H9 (cell line): Measurements from ENCODE around the gene NBPF26. TPM values are rescaled to one million over a fixed set of nuclear protein-coding genes. Genes with fewer than 3 reads are reported as not detected.
"Not testable (repeated sequence)": the region's sequence is repeated elsewhere in the genome, so short reads cannot be mapped to it uniquely, and the experiment has no call there.

ENCODE experiments used
- DNase-seq: peaks from one replicate; pipeline ENCODE4 v3.0.0-alpha.2; 2017
- H2AFZ ChIP-seq: one replicate; pipeline ENCODE4 v1.6.1; 2013; ENCODE audit warnings: mild to moderate bottlenecking, low read length, control low read depth, moderate library complexity
- H2AK5ac ChIP-seq: 2 replicates; pipeline ENCODE4 v1.6.1; 2013; ENCODE audit warnings: low read length, control low read depth, mixed read lengths; ENCODE audit not compliant: insufficient read length
- H2BK120ac ChIP-seq: one replicate; pipeline ENCODE4 v1.6.1; 2013; ENCODE audit warnings: low read depth, mild to moderate bottlenecking, low read length, control low read depth, inconsistent platforms; ENCODE audit not compliant: poor library complexity, severe bottlenecking
- H2BK12ac ChIP-seq: 2 replicates; pipeline ENCODE4 v1.6.1; 2013; ENCODE audit warnings: low read length, control low read depth, mixed read lengths, low read depth; ENCODE audit not compliant: insufficient read length
- H2BK15ac ChIP-seq: 2 replicates; pipeline ENCODE4 v1.6.1; 2013; ENCODE audit warnings: low read depth, low read length, control low read depth
- H2BK20ac ChIP-seq: one replicate; pipeline ENCODE4 v1.6.1; 2013; ENCODE audit warnings: low read depth, mild to moderate bottlenecking, low read length, control low read depth, inconsistent platforms; ENCODE audit not compliant: poor library complexity, severe bottlenecking
- H2BK5ac ChIP-seq: 2 replicates; pipeline ENCODE4 v1.6.1; 2013; ENCODE audit warnings: low read length, control low read depth, mixed read lengths; ENCODE audit not compliant: insufficient read length
- H3K14ac ChIP-seq: 2 replicates; pipeline ENCODE4 v1.6.1; 2013; ENCODE audit warnings: low read length, control low read depth; ENCODE audit not compliant: insufficient read depth
- H3K18ac ChIP-seq: 2 replicates; pipeline ENCODE4 v1.6.1; 2013; ENCODE audit warnings: low read depth, mild to moderate bottlenecking, mixed read lengths, low read length, control low read depth; ENCODE audit not compliant: insufficient read length
- H3K23ac ChIP-seq: 2 replicates; pipeline ENCODE4 v1.6.1; 2013; ENCODE audit warnings: low read length, control low read depth, mixed read lengths, low read depth; ENCODE audit not compliant: insufficient read length
- H3K23me2 ChIP-seq: 2 replicates; pipeline ENCODE4 v1.6.1; 2013; ENCODE audit warnings: low read depth, mild to moderate bottlenecking, mixed read lengths, low read length, control low read depth; ENCODE audit not compliant: insufficient read length, poor library complexity, severe bottlenecking
- H3K27ac ChIP-seq: 2 replicates; pipeline ENCODE4 v1.5.1; 2013; ENCODE audit warnings: low read length, control low read depth, mixed read lengths, low read depth; ENCODE audit not compliant: insufficient read length
- H3K27me3 ChIP-seq: 2 replicates; pipeline ENCODE4 v1.6.1; 2013; ENCODE audit warnings: low read length, control low read depth, inconsistent platforms; ENCODE audit not compliant: insufficient read depth
- H3K4ac ChIP-seq: 2 replicates; pipeline ENCODE4 v1.6.1; 2013; ENCODE audit warnings: low read depth, mild to moderate bottlenecking, control low read depth, inconsistent platforms, low read length, moderate library complexity
- H3K4me1 ChIP-seq: 2 replicates; pipeline ENCODE4 v1.6.1; 2013; ENCODE audit warnings: low read length, control low read depth, inconsistent platforms; ENCODE audit not compliant: insufficient read depth
- H3K4me2 ChIP-seq: 2 replicates; pipeline ENCODE4 v1.6.1; 2013; ENCODE audit warnings: low read length, control low read depth, mixed read lengths; ENCODE audit not compliant: insufficient read length, insufficient read depth
- H3K56ac ChIP-seq: 2 replicates; pipeline ENCODE4 v1.6.1; 2013; ENCODE audit warnings: low read depth, mild to moderate bottlenecking, mixed read lengths, low read length, control low read depth; ENCODE audit not compliant: insufficient read length
- H3K79me1 ChIP-seq: 2 replicates; pipeline ENCODE4 v1.6.1; 2013; ENCODE audit warnings: low read depth, mild to moderate bottlenecking, moderate library complexity, low read length, control low read depth, inconsistent platforms; ENCODE audit not compliant: insufficient read depth, poor library complexity, severe bottlenecking
- H3K79me2 ChIP-seq: 2 replicates; pipeline ENCODE4 v1.6.1; 2013; ENCODE audit warnings: low read length, control low read depth, inconsistent platforms; ENCODE audit not compliant: insufficient read depth
- H3K9ac ChIP-seq: 2 replicates; pipeline ENCODE4 v1.6.1; 2013; ENCODE audit warnings: low read length, control low read depth, mixed read lengths; ENCODE audit not compliant: insufficient read length; ENCODE audit errors: extremely low read depth
- H3K9me3 ChIP-seq: one replicate; pipeline ENCODE4 v1.6.1; 2013; ENCODE audit warnings: low read depth, low read length, inconsistent platforms; ENCODE audit not compliant: control insufficient read depth
- H3T11ph ChIP-seq: one replicate; pipeline ENCODE4 v1.6.1; 2013; ENCODE audit warnings: mild to moderate bottlenecking, low read length, control low read depth, inconsistent platforms
- H4K20me1 ChIP-seq: one replicate; pipeline ENCODE4 v1.6.1; 2013; ENCODE audit not compliant: control insufficient read depth, insufficient read length, insufficient read depth
- H4K5ac ChIP-seq: 2 replicates; pipeline ENCODE4 v1.6.1; 2013; ENCODE audit warnings: low read depth, mild to moderate bottlenecking, mixed read lengths, low read length, control low read depth; ENCODE audit not compliant: insufficient read length
- H4K8ac ChIP-seq: replicated peaks from 2 replicates; pipeline ENCODE4 v1.6.1; 2013; ENCODE audit warnings: low read length, control low read depth, mixed read lengths, low read depth; ENCODE audit not compliant: insufficient read length
- H4K91ac ChIP-seq: 2 replicates; pipeline ENCODE4 v1.6.1; 2013; ENCODE audit warnings: low read depth, mild to moderate bottlenecking, moderate library complexity, mixed read lengths, low read length, control low read depth; ENCODE audit not compliant: insufficient read length
- H3K27ac Mint-ChIP-seq, 3 experiments: 2 replicates in 2 of 3; 3 replicates in 1 of 3; pipeline ENCODE4 v1.8.0; 2020 to 2021; ENCODE audit warnings: mixed read lengths in 3 of 3, mild to moderate bottlenecking in 1 of 3, moderate library complexity in 1 of 3
- H3K27me3 Mint-ChIP-seq: 2 replicates; pipeline ENCODE4 v1.8.0; 2021; ENCODE audit warnings: low read depth, mild to moderate bottlenecking, moderate library complexity, mixed read lengths
- H3K36me3 Mint-ChIP-seq, 3 experiments: 2 replicates in 2 of 3; 3 replicates in 1 of 3; pipeline ENCODE4 v1.8.0; 2020 to 2021; ENCODE audit warnings: low read depth in 3 of 3, mixed read lengths in 3 of 3; ENCODE audit not compliant: insufficient read depth in 1 of 3
- H3K4me1 Mint-ChIP-seq, 2 experiments: 2 replicates each; pipeline ENCODE4 v1.8.0; 2020; ENCODE audit warnings: mixed read lengths in 2 of 2
- H3K4me3 Mint-ChIP-seq, 2 experiments: 2 replicates in 1 of 2; 3 replicates in 1 of 2; pipeline ENCODE4 v1.8.0; 2020 to 2021; ENCODE audit warnings: mild to moderate bottlenecking in 2 of 2, mixed read lengths in 2 of 2, moderate library complexity in 1 of 2
- H3K9me3 Mint-ChIP-seq, 2 experiments: 2 replicates in 1 of 2; 3 replicates in 1 of 2; pipeline ENCODE4 v1.8.0; 2020; ENCODE audit warnings: mild to moderate bottlenecking in 2 of 2, mixed read lengths in 2 of 2, moderate library complexity in 1 of 2
- WGBS: extraction: QIAGEN DNeasy Blood & Tissue Kit; methylation state at CpG from one replicate; pipeline ENCODE4 v1.1.7; 2013; ENCODE audit warnings: missing lambda C conversion rate, low lambda C conversion rate, mixed read lengths; ENCODE audit not compliant: insufficient read length; ENCODE audit errors: extremely low coverage; 5-methylcytosine and 5-hydroxymethylcytosine counted together
- total RNA-seq: library from RNA; stranded (reverse); gene quantifications from 2 replicates; pipeline ENCODE4 v1.2.1, GENCODE V29; 2021
- TF ChIP-seq, protein P1 (sequence below): fragments of 200-600 bp; sonication (generic); conservative IDR thresholded peaks from 3 replicates; pipeline ENCODE4 v1.8.0; 2021; ENCODE audit warnings: antibody characterized with exemption, mild to moderate bottlenecking

The NBPF26 gene
- total RNA-seq, 1 experiment from 2014 or later, result 9.9 TPM

DNA sequence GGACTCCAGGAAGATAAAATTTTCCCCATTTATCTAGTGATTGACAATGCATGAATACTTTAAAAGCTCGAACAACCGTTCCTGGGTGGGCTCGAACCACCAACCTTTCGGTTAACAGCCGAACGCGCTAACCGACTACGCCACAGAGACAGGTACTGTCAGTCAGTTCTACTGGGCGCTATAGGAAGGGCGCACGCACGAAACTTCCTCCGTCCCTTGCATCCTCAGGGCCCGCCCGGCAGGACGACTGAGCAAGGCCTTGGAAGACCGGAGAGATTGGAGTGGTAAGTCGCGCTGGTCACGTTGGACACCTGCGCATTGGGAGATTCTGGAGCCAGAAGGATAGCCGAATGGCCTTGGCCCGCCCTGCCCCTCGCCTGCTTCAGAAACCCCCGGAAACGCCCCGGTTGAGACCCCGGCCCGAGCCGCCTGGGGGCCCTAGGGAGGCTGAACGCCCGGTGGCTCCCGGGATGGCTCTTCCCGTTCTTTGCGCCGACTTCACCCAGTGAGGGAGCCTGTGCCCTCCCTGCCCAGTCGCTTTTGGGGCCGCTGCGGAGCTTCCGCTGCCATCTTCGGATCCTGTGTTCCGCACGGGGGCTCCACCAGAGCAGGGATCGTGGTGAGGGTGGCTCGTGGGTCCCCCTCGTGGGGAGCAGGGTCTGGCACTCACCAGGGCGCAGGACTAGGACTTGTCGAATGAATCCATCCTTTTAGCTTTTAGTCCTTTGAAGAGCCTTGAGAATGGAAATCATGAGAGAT is 120.6 kb downstream of the NBPF26 start:
- H3K27me3 Mint-ChIP-seq, H2BK5ac ChIP-seq, H3K9me3 Mint-ChIP-seq, H3K79me1 ChIP-seq, H2AFZ ChIP-seq, H3K14ac ChIP-seq, H3K9me3 ChIP-seq, H3K79me2 ChIP-seq, H3T11ph ChIP-seq, H4K20me1 ChIP-seq, H3K4me1 Mint-ChIP-seq, H3K27ac ChIP-seq, H3K36me3 Mint-ChIP-seq, H2AK5ac ChIP-seq, H3K27me3 ChIP-seq, H2BK120ac ChIP-seq, H3K18ac ChIP-seq, H3K23ac ChIP-seq, H3K56ac ChIP-seq, H3K23me2 ChIP-seq, H3K4me1 ChIP-seq, H2BK15ac ChIP-seq, H3K9ac ChIP-seq, H4K5ac ChIP-seq, H2BK12ac ChIP-seq, H3K4ac ChIP-seq, H4K91ac ChIP-seq, H4K8ac ChIP-seq: not testable (repeated sequence)
- no CpG with 5 or more reads among the region's 49 CpGs for WGBS
- DNase-seq, result peak; percentile 73
- TF ChIP-seq, protein P1, sequence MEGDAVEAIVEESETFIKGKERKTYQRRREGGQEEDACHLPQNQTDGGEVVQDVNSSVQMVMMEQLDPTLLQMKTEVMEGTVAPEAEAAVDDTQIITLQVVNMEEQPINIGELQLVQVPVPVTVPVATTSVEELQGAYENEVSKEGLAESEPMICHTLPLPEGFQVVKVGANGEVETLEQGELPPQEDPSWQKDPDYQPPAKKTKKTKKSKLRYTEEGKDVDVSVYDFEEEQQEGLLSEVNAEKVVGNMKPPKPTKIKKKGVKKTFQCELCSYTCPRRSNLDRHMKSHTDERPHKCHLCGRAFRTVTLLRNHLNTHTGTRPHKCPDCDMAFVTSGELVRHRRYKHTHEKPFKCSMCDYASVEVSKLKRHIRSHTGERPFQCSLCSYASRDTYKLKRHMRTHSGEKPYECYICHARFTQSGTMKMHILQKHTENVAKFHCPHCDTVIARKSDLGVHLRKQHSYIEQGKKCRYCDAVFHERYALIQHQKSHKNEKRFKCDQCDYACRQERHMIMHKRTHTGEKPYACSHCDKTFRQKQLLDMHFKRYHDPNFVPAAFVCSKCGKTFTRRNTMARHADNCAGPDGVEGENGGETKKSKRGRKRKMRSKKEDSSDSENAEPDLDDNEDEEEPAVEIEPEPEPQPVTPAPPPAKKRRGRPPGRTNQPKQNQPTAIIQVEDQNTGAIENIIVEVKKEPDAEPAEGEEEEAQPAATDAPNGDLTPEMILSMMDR, result peak; percentile 45
- Histone ChIP-seq H2BK20ac (peak overlapping the region; percentile 60), H3K4me2 (peak overlapping the region; percentile 44)
- peak overlapping the region; percentile 79 to 87 for H3K4me3 Mint-ChIP-seq
- H3K27ac Mint-ChIP-seq, result peak overlapping the region in 2 of 3 experiments; percentile 64 to 76; a peak in 2 of 7 replicates

DNA sequence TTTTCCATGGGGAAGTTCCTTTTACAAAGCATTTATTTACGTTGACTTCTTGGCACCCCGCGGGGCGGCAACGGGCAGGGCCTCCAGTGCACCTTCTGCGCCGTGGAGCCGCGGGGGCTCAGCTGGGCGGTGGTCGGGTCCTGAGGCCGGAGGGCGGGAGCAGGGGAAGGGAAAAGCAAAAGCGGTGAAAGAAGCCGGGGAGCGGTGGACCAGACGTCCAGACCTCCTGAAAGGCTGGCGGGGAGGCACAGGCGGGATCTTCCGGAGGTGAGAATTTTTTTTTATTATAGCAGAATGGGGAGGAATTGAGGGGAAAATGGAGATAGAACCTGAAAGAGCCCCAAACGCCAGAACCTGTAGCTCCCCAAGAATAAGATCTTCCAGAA is 121.2 kb downstream of the NBPF26 start:
- H2BK20ac ChIP-seq, H3K79me1 ChIP-seq, H3K18ac ChIP-seq, H3K14ac ChIP-seq, H2BK120ac ChIP-seq, H2BK12ac ChIP-seq, H3K27me3 Mint-ChIP-seq, H3T11ph ChIP-seq, H3K27ac ChIP-seq, H3K9me3 Mint-ChIP-seq, H3K27me3 ChIP-seq, H4K91ac ChIP-seq, H2BK5ac ChIP-seq, H3K36me3 Mint-ChIP-seq, H3K9me3 ChIP-seq, H4K5ac ChIP-seq, H3K4ac ChIP-seq, H2AFZ ChIP-seq, H4K20me1 ChIP-seq, H3K79me2 ChIP-seq, H3K4me2 ChIP-seq, H3K9ac ChIP-seq, H2BK15ac ChIP-seq, H3K23me2 ChIP-seq, H4K8ac ChIP-seq, H3K56ac ChIP-seq, H2AK5ac ChIP-seq, H3K27ac Mint-ChIP-seq, H3K23ac ChIP-seq, H3K4me1 Mint-ChIP-seq, H3K4me1 ChIP-seq, DNase-seq: not testable (repeated sequence)
- WGBS, result no CpG with 5 or more reads among the region's 21 CpGs
- peak overlapping the region; percentile 79 to 87 for H3K4me3 Mint-ChIP-seq
